HEK293 (cell line): ENCODE data around the gene PCNX3.

Source experiments
- CTCF ChIA-PET: fragments of 350-600 bp; formaldehyde crosslinking; extraction: SDS; loops from one replicate; lab custom pipeline; 2021; ENCODE audit warnings: antibody characterized with exemption; lab: Yijun Ruan, JAX
- POLR2A ChIA-PET: fragments of 300-600 bp; formaldehyde crosslinking; extraction: SDS; loops from one replicate; lab custom pipeline; 2020; ENCODE audit warnings: antibody characterized with exemption, inconsistent platforms; lab: Yijun Ruan, JAX
- H3K27ac ChIP-seq: fragments of 200-500 bp; sonication (Bioruptor generic); 2 replicates; pipeline ENCODE4 v1.5.1; 2014; ENCODE audit warnings: low read depth, low read length, control low read depth, inconsistent platforms; ENCODE audit errors: extremely low read depth
- H3K36me3 ChIP-seq, 2 experiments: fragments of 200-500 bp in 1 of 2; sonication (Bioruptor generic) in 1 of 2; 1 replicate in 1 of 2; 2 replicates in 1 of 2; pipeline ENCODE4 v1.5.1; 2014 to 2017; ENCODE audit warnings: inconsistent platforms in 2 of 2, low read length in 2 of 2; ENCODE audit not compliant: control insufficient read depth in 2 of 2, insufficient read depth in 1 of 2
- H3K4me1 ChIP-seq: fragments of 200-500 bp; sonication (Bioruptor generic); 2 replicates; pipeline ENCODE4 v1.5.1; 2014; ENCODE audit warnings: mild to moderate bottlenecking, low read length, inconsistent platforms; ENCODE audit not compliant: control insufficient read depth, insufficient read depth
- H3K4me3 ChIP-seq: 2 replicates; pipeline ENCODE4 v1.5.1; 2011; ENCODE audit warnings: low read depth, mild to moderate bottlenecking, control low read depth, low read length, moderate library complexity
- H3K9me3 ChIP-seq: fragments of 200-500 bp; sonication (Bioruptor generic); 2 replicates; pipeline ENCODE4 v1.5.1; 2014; ENCODE audit warnings: low read depth, low read length, inconsistent platforms; ENCODE audit not compliant: control insufficient read depth, insufficient read depth
- ATF2 ChIP-seq: fragments of 450-650 bp; formaldehyde crosslinking; IDR thresholded peaks from 2 replicates; pipeline ENCODE4 v1.5.1; 2016; ENCODE audit warnings: missing biosample characterization, missing genetic modification characterization, low read depth
- BCL6B ChIP-seq: fragments of 450-650 bp; formaldehyde crosslinking; IDR thresholded peaks from 2 replicates; pipeline ENCODE4 v1.5.1; 2017; ENCODE audit warnings: missing biosample characterization, missing genetic modification characterization
- GLIS1 ChIP-seq: fragments of 450-650 bp; formaldehyde crosslinking; IDR thresholded peaks from 2 replicates; pipeline ENCODE4 v1.5.1; 2016; ENCODE audit warnings: missing biosample characterization, missing genetic modification characterization
- INSM2 ChIP-seq: fragments of 450-650 bp; formaldehyde crosslinking; IDR thresholded peaks from 2 replicates; pipeline ENCODE4 v1.5.1; 2016; ENCODE audit warnings: missing biosample characterization, missing genetic modification characterization
- PRDM1 ChIP-seq: fragments of 450-650 bp; formaldehyde crosslinking; IDR thresholded peaks from 2 replicates; pipeline ENCODE4; 2016; ENCODE audit warnings: missing biosample characterization, missing genetic modification characterization
- PRDM6 ChIP-seq: fragments of 450-650 bp; formaldehyde crosslinking; IDR thresholded peaks from 2 replicates; pipeline ENCODE4 v1.5.1; 2017; ENCODE audit warnings: missing biosample characterization, missing genetic modification characterization
- RBAK ChIP-seq: fragments of 450-650 bp; formaldehyde crosslinking; IDR thresholded peaks from 2 replicates; pipeline ENCODE4 v1.5.1; 2016; ENCODE audit warnings: missing biosample characterization, missing genetic modification characterization
- SP7 ChIP-seq: fragments of 450-650 bp; formaldehyde crosslinking; IDR thresholded peaks from 2 replicates; pipeline ENCODE4 v1.5.1; 2016; ENCODE audit warnings: missing biosample characterization, missing genetic modification characterization
- TCF7L2 ChIP-seq: IDR thresholded peaks from 2 replicates; pipeline ENCODE4 v1.6.1; 2011; ENCODE audit warnings: low read depth, mild to moderate bottlenecking, inconsistent platforms, low read length, moderate library complexity, borderline replicate concordance
- YY2 ChIP-seq: fragments of 450-650 bp; formaldehyde crosslinking; IDR thresholded peaks from 2 replicates; pipeline ENCODE4 v1.5.1; 2016; ENCODE audit warnings: missing biosample characterization, missing genetic modification characterization
- ZFP69B ChIP-seq: fragments of 450-650 bp; formaldehyde crosslinking; IDR thresholded peaks from 2 replicates; pipeline ENCODE4 v1.5.1; 2016; ENCODE audit warnings: missing biosample characterization, missing genetic modification characterization
- ZNF10 ChIP-seq: fragments of 450-650 bp; formaldehyde crosslinking; IDR thresholded peaks from 2 replicates; pipeline ENCODE4 v1.5.1; 2017; ENCODE audit warnings: missing biosample characterization, missing genetic modification characterization
- ZNF112 ChIP-seq: fragments of 450-650 bp; formaldehyde crosslinking; IDR thresholded peaks from 2 replicates; pipeline ENCODE4 v1.5.0; 2017; ENCODE audit warnings: missing biosample characterization, missing genetic modification characterization
- ZNF2 ChIP-seq: fragments of 450-650 bp; formaldehyde crosslinking; IDR thresholded peaks from 2 replicates; pipeline ENCODE4 v1.5.1; 2016; ENCODE audit warnings: missing biosample characterization, missing genetic modification characterization
- ZNF266 ChIP-seq: fragments of 450-650 bp; formaldehyde crosslinking; IDR thresholded peaks from 2 replicates; pipeline ENCODE4 v1.5.1; 2016; ENCODE audit warnings: missing biosample characterization, missing genetic modification characterization, low read depth
- ZNF292 ChIP-seq: fragments of 450-650 bp; formaldehyde crosslinking; IDR thresholded peaks from 2 replicates; pipeline ENCODE4 v1.5.1; 2016; ENCODE audit warnings: low read depth, missing biosample characterization, missing genetic modification characterization, borderline replicate concordance
- ZNF324 ChIP-seq: fragments of 450-650 bp; formaldehyde crosslinking; IDR thresholded peaks from 2 replicates; pipeline ENCODE4 v1.5.1; 2016; ENCODE audit warnings: missing biosample characterization, missing genetic modification characterization
- ZNF416 ChIP-seq: fragments of 450-650 bp; formaldehyde crosslinking; IDR thresholded peaks from 2 replicates; pipeline ENCODE4 v1.5.1; 2016; ENCODE audit warnings: missing biosample characterization, missing genetic modification characterization
- ZNF473 ChIP-seq: fragments of 450-650 bp; formaldehyde crosslinking; IDR thresholded peaks from 2 replicates; pipeline ENCODE4 v1.5.1; 2017; ENCODE audit warnings: missing biosample characterization, missing genetic modification characterization
- ZNF501 ChIP-seq: fragments of 450-650 bp; formaldehyde crosslinking; IDR thresholded peaks from 2 replicates; pipeline ENCODE4 v1.5.1; 2016; ENCODE audit warnings: missing biosample characterization, missing genetic modification characterization
- ZNF585B ChIP-seq: fragments of 450-650 bp; formaldehyde crosslinking; IDR thresholded peaks from 2 replicates; pipeline ENCODE4 v1.5.1; 2016; ENCODE audit warnings: missing biosample characterization, missing genetic modification characterization
- ZNF626 ChIP-seq: fragments of 450-650 bp; sonication (Bioruptor Pico); formaldehyde crosslinking; IDR thresholded peaks from 2 replicates; pipeline ENCODE4 v1.5.1; 2018; ENCODE audit warnings: missing biosample characterization, missing genetic modification characterization, inconsistent platforms
- ZNF692 ChIP-seq: fragments of 450-650 bp; formaldehyde crosslinking; IDR thresholded peaks from 2 replicates; pipeline ENCODE4 v1.5.1; 2016; ENCODE audit warnings: missing biosample characterization, missing genetic modification characterization
- ZNF843 ChIP-seq: fragments of 450-650 bp; formaldehyde crosslinking; IDR thresholded peaks from 2 replicates; pipeline ENCODE4 v1.5.1; 2016; ENCODE audit warnings: missing biosample characterization, missing genetic modification characterization
- ZSCAN18 ChIP-seq: fragments of 450-650 bp; formaldehyde crosslinking; IDR thresholded peaks from 2 replicates; pipeline ENCODE4 v1.5.1; 2016; ENCODE audit warnings: missing biosample characterization, missing genetic modification characterization

PCNX3 gene

GRCh38 chr11:65634109-65634436 is 18.5 kb downstream of the PCNX3 start (continued):
- TF ChIP-seq ATF2 = no peak
- TF ChIP-seq ZNF692 (tag by site-specific recombination) = no peak
- TF ChIP-seq ZNF585B = no peak
- TF ChIP-seq ZNF112 (tag by site-specific recombination) = no peak
- TF ChIP-seq PRDM6 (tag by site-specific recombination) = no peak
- TF ChIP-seq ZNF843 (tag by site-specific recombination) = no peak
- no peak for TF ChIP-seq ZNF292 (tag by site-specific recombination)
- no peak for TF ChIP-seq ZNF473 (tag by site-specific recombination)
- no peak for TF ChIP-seq BCL6B (tag by site-specific recombination)
- no peak for TF ChIP-seq ZNF416 (tag by site-specific recombination)
- no peak for TF ChIP-seq ZFP69B (tag by site-specific recombination)
- no peak for TF ChIP-seq GLIS1 (tag by site-specific recombination)

GRCh38 chr11:65634440-65634839 is 18.9 kb downstream of the PCNX3 start:
- Histone ChIP-seq H3K27ac (no peak overlapping the region), H3K36me3 (peaks cover 0 to 71% of the 10 kb centered on the region in 2 experiments; a peak in 1 of 3 replicates), H3K9me3 (no peaks in the 10 kb centered on the region), H3K4me1 (no peaks in the 10 kb centered on the region), H3K4me3 (no peak overlapping the region)
- CTCF ChIA-PET = no interaction called here
- POLR2A ChIA-PET = interaction anchor here (0.5 to 2.3 kb wide), 2 partner anchors 14 to 19 kb away, joined by 3 to 9 read pairs; partner anchors contain the start of gene PCNX3
- TF ChIP-seq ZNF266 (tag by site-specific recombination) = no peak
- no peak for TF ChIP-seq SP7 (tag by site-specific recombination)
- no peak for TF ChIP-seq ZNF324
- no peak for TF ChIP-seq ZSCAN18 (tag by site-specific recombination)
- TF ChIP-seq ZNF626 = no peak
- TF ChIP-seq TCF7L2 = no peak
- no peak for TF ChIP-seq ZNF2 (tag by site-specific recombination)
- no peak for TF ChIP-seq YY2 (tag by site-specific recombination)
- TF ChIP-seq PRDM1 = no peak
- TF ChIP-seq ZNF501 = no peak
- TF ChIP-seq PRDM6 (tag by site-specific recombination) = no peak
- TF ChIP-seq RBAK (tag by site-specific recombination) = no peak
- TF ChIP-seq ZNF10 (tag by site-specific recombination) = no peak
- TF ChIP-seq INSM2 = no peak
